Right lobe of liver (tissue), 6 donors: Measurements from ENCODE around the gene EML2. TPM values are rescaled to one million over a fixed set of nuclear protein-coding genes. Genes with fewer than 3 reads are reported as not detected.
"Not testable (repeated sequence)": the region's sequence is repeated elsewhere in the genome, so short reads cannot be mapped to it uniquely, and the experiment has no call there.

ENCODE experiments used
- ATAC-seq, 4 donors: fragments of 200-7000 bp; cut with Tn5 transposase; one replicate each; pipeline ENCODE4 v1.9.1; 2020; ENCODE audit warnings: mild to moderate bottlenecking in 4 of 4, moderate library complexity in 4 of 4
- DNase-seq, 3 donors: peaks; one replicate each; pipeline ENCODE4 v3.0.0-alpha.2; 2020
- H3K27ac ChIP-seq, 3 donors: fragments of 200-600 bp; one replicate each; pipeline ENCODE4 v1.8.0; 2022
- H3K27me3 ChIP-seq, 2 donors: fragments of 200-600 bp; one replicate each; pipeline ENCODE4 v1.8.0; 2022
- H3K36me3 ChIP-seq, 4 donors: fragments of 200-600 bp; sonication (generic) in 1 of 4; one replicate each; pipeline versions ENCODE4 v1.5.1 to v1.8.0; 2017 to 2022; ENCODE audit warnings: control low read depth in 1 of 4
- H3K4me1 ChIP-seq, 4 donors: fragments of 200-600 bp; sonication (generic) in 1 of 4; one replicate each; pipeline versions ENCODE4 v1.5.1 to v1.8.0; 2017 to 2022; ENCODE audit warnings: control low read depth in 1 of 4
- H3K4me3 ChIP-seq, 3 donors: fragments of 200-600 bp; one replicate each; pipeline ENCODE4 v1.8.0; 2022
- H3K9me3 ChIP-seq, 4 donors: fragments of 200-600 bp; sonication (generic) in 1 of 4; one replicate each; pipeline versions ENCODE4 v1.5.1 to v1.8.0; 2017 to 2022; ENCODE audit warnings: control low read depth in 1 of 4
- POLR2A ChIP-seq: fragments of 450-650 bp; IDR thresholded peaks from one replicate; pipeline ENCODE4 v1.6.1; 2017; ENCODE audit warnings: antibody characterized with exemption, mild to moderate bottlenecking
- WGBS: methylation state at CpG from one replicate; pipeline ENCODE4 v1.1.6; 2018; ENCODE audit warnings: low coverage, low lambda C conversion rate; ENCODE audit not compliant: insufficient coverage; ENCODE audit errors: missing lambda C conversion rate; 5-methylcytosine and 5-hydroxymethylcytosine counted together
- intact Hi-C, 2 donors: fragments of 100-400 bp; cut with DNase I; formaldehyde crosslinking; loops; one replicate each; pipeline versions ENCODE4 v1.11.2 to v1.14.1; 2022
- total RNA-seq, 6 experiments: library from RNA; depleted of rRNA in 2 of 6; stranded (reverse); fragments of >200 nt in 2 of 6; fragmentation: NEBNext Ultra II Directional in 3 of 6; extraction: Animal tissue kit (Norgen Biotek cat#: 25700) in 3 of 6; gene quantifications; one replicate each; pipeline versions ENCODE4 v1.1.0 to v1.2.4, GENCODE V29; 2016 to 2023
- TF ChIP-seq, protein P1 (sequence below), 4 donors: fragments of 200-600 bp in 3 of 4; fragments of 450-650 bp in 1 of 4; IDR thresholded peaks; one replicate each; pipeline versions ENCODE4 v1.5.1 to v1.8.0; 2016 to 2022; ENCODE audit warnings: antibody characterized with exemption in 4 of 4, mild to moderate bottlenecking in 2 of 4
- donor health status: DM: no; HTN: yes; CAD: no.
- donor health status: DM: no; HTN: no; CAD: no.
- donor health status: DM: no; HTN: no; CAD: no.
- donor health status: DM: no; HTN: yes; CAD: no.
- donor health status: DM: no; HTN: yes; CAD: no.

EML2 gene
- total RNA-seq, 6 experiments from 2014 or later = 12.6 to 19.7 (median 13.8) TPM

DNA sequence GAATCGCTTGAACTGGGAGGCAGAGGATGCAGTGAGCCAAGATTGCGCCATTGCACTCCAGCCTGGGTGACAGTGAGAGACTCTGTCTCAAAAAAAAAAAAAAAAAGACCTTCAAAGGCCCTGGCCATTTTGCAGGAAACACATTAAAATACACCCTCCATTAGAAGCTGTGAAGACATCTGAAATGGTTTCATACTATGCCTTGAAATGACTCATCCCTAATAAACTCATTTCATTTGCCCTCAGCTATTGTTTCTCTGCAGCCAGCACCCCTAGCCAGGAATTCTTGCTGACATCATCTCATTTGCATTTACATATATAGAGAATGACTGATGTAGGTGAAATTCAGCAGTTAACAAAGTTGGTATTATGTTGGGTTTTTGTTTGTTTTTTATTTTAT is 8.7 kb downstream of the EML2 start:
- WGBS = 73% methylated on average over 2 of the region's 2 CpGs
- ATAC-seq (no peak), DNase-seq (no peak)
- intact Hi-C loops = loop anchor here in 1 of 2 donors (10.0 kb wide), 1 partner anchor 106 kb away; no protein-coding TSS in a partner anchor
- Histone ChIP-seq H3K27me3 (no peaks in the 10 kb centered on the region), H3K4me3 (no peak overlapping the region), H3K9me3 (no peaks in the 10 kb centered on the region), H3K4me1 (no peaks in the 10 kb centered on the region), H3K27ac (no peak overlapping the region), H3K36me3 (peaks cover 0 to 5% (median 2%) of the 10 kb centered on the region in 4 donors)
- no peak for TF ChIP-seq POLR2A
- TF ChIP-seq, protein P1, sequence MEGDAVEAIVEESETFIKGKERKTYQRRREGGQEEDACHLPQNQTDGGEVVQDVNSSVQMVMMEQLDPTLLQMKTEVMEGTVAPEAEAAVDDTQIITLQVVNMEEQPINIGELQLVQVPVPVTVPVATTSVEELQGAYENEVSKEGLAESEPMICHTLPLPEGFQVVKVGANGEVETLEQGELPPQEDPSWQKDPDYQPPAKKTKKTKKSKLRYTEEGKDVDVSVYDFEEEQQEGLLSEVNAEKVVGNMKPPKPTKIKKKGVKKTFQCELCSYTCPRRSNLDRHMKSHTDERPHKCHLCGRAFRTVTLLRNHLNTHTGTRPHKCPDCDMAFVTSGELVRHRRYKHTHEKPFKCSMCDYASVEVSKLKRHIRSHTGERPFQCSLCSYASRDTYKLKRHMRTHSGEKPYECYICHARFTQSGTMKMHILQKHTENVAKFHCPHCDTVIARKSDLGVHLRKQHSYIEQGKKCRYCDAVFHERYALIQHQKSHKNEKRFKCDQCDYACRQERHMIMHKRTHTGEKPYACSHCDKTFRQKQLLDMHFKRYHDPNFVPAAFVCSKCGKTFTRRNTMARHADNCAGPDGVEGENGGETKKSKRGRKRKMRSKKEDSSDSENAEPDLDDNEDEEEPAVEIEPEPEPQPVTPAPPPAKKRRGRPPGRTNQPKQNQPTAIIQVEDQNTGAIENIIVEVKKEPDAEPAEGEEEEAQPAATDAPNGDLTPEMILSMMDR (IDR thresholded peaks at IDR 0.05) = no peak

DNA sequence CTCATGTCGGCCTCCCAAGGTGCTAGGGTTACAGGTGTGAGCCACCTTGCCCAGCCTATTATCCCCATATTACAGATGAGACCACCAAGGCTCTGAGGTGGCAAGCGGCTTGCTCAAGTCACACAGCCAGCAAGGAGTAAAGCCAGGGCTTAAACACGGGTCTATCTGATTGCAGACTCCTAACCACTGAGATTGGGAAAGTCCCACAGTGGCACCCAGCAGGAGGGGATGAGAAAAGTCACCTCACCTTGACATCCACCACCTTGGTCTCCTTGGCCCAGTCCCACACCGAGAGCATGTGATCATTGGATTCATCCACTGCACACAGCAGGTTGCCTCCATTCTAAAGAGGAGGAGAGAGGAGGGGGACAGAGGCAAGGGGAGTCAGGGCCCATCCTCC is 9.5 kb downstream of the EML2 start:
- intact Hi-C loops = loop anchor here in 1 of 2 donors (10.0 kb wide), 1 partner anchor 105 kb away; no protein-coding TSS in a partner anchor
- ATAC-seq (no peak), DNase-seq (no peak)
- H3K4me3 ChIP-seq = no peak overlapping the region
- no peaks in the 10 kb centered on the region for H3K9me3 ChIP-seq
- peaks cover 0 to 5% (median 2%) of the 10 kb centered on the region in 4 donors for H3K36me3 ChIP-seq
- 84% methylated on average over 4 of the region's 4 CpGs for WGBS
- no peak overlapping the region for H3K27ac ChIP-seq
- H3K4me1 ChIP-seq = no peaks in the 10 kb centered on the region
- TF ChIP-seq POLR2A = no peak
- TF ChIP-seq, protein P1 (IDR thresholded peaks at IDR 0.05) = no peak
- H3K27me3 ChIP-seq = no peaks in the 10 kb centered on the region

DNA sequence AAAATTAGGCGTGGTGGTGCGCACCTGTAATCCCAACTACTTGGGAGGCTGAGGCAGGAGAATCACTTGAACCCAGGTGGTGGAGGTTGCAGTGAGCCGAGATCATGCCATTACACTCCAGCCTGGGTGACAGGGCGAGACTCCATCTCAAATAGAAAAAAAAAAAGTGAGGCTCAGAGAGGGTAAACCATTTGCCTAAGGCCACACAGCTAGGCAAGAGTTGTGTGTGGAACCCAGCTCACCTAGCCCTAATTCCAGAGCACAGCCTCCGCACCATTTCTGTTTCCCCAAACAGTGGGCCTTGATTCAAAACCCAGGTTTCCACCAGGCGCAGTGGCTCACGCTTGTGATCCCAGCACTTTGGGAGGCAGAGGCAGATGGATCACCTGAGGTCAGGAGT is 11.0 kb downstream of the EML2 start:
- H3K4me1 ChIP-seq, H3K27ac ChIP-seq, H3K27me3 ChIP-seq, H3K36me3 ChIP-seq, intact Hi-C loops, ATAC-seq, DNase-seq, H3K4me3 ChIP-seq, H3K9me3 ChIP-seq: not testable (repeated sequence)
- 96% methylated on average over 5 of the region's 7 CpGs for WGBS

DNA sequence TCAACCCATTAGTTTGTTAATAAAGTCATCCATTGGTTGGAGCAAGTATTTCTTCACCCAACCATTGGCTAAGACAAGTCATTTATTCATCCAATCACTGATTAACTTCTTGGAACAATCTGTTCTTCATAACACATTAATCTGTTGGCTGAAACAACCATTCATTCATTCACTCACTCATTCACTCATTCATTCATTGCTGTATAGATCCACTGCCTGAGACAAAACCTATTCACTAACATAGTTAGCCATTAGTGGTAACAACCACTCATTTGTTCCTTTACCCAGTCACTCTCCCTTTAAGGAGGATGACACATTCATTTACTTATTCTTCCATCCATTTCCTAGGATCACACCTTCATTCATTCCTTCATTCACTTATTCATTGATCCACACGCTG is 15.2 kb downstream of the EML2 start:
- H3K27me3 ChIP-seq = no peaks in the 10 kb centered on the region
- DNase-seq = no peak
- TF ChIP-seq, protein P1 (IDR thresholded peaks at IDR 0.05) = no peak
- TF ChIP-seq POLR2A = no peak
- H3K9me3 ChIP-seq = no peaks in the 10 kb centered on the region
- no peak overlapping the region for H3K27ac ChIP-seq
- H3K4me3 ChIP-seq = no peak overlapping the region
- intact Hi-C loops = no loop called here
- H3K36me3 ChIP-seq = peaks cover 0 to 8% (median 2%) of the 10 kb centered on the region in 4 donors
- no peak for ATAC-seq
- H3K4me1 ChIP-seq = no peaks in the 10 kb centered on the region
- WGBS = 100% methylated on average over 1 of the region's 1 CpG

DNA sequence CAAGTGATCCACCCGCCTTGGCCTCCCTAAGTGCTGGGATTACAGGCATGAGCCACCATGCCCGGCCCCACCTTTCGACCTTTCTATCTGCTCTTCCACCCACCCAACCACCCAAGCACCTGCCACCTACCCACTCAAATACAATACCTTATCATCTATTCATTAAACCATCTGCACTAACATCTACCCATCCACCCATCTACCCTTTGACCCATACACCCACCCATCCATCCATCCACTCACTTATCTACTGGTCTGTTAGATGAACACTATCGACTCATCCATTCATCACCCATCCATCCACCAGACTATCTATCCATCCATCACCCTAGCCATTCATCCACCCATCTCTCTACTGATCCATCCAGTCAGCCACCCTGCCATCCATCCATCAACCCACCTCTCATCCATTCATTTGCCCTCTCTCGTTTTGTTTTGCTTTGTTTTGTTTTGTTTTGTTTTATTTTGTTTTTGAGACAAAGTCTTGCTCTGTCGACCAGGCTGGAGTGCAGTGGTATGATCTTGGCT is 17.2 kb downstream of the EML2 start:
- WGBS = 84% methylated on average over 3 of the region's 6 CpGs

More for the DNA sequence above, 17.2 kb downstream of the EML2 start:
- Histone ChIP-seq H3K27ac (no peak overlapping the region), H3K36me3 (peaks cover 0 to 2% (median 0%) of the 10 kb centered on the region in 4 donors), H3K4me3 (no peak overlapping the region), H3K9me3 (no peaks in the 10 kb centered on the region), H3K4me1 (no peaks in the 10 kb centered on the region), H3K27me3 (no peaks in the 10 kb centered on the region)
- TF ChIP-seq, protein P1 (IDR thresholded peaks at IDR 0.05) = no peak
- no peak for TF ChIP-seq POLR2A
- intact Hi-C loops = no loop called here
- ATAC-seq (no peak), DNase-seq (no peak)
